Choroid plexus epithelial cell (primary cell): ENCODE measurements around the gene NEDD4L.

Source experiments
- DNase-seq: peaks from one replicate; pipeline ENCODE4 v3.0.0-alpha.2; 2010; ENCODE audit warnings: low read depth
- H3K4me3 ChIP-seq: 2 replicates; pipeline ENCODE4 v1.5.1; 2011; ENCODE audit warnings: low read depth, mild to moderate bottlenecking, control low read depth, low read length, moderate library complexity
- CTCF ChIP-seq: conservative IDR thresholded peaks from 2 replicates; pipeline ENCODE4 v1.5.1; 2011; ENCODE audit warnings: low read depth, mild to moderate bottlenecking, control low read depth, inconsistent platforms, low read length, moderate library complexity

NEDD4L gene

GRCh38 chr18:58174285-58174684 lies 130.3 kb downstream of the NEDD4L start:
- no peak for DNase-seq
- no peak for TF ChIP-seq CTCF
- H3K4me3 ChIP-seq, result no peak overlapping the region

- no peak overlapping the region for H3K4me3 ChIP-seq
- TF ChIP-seq CTCF, result no peak
- no peak for DNase-seq
Measured at GRCh38 chr18:58175122-58175785, 131.2 kb downstream of the NEDD4L start.

GRCh38 chr18:58175786-58176176 lies 131.8 kb downstream of the NEDD4L start:
- TF ChIP-seq CTCF, result no peak
- DNase-seq, result no peak

GRCh38 chr18:58177004-58177717 lies 133.1 kb downstream of the NEDD4L start:
- no peak for TF ChIP-seq CTCF
- peak; percentile 95 for DNase-seq
- H3K4me3 ChIP-seq, result no peak overlapping the region

More at GRCh38 chr18:58175786-58176176, 131.8 kb downstream of the NEDD4L start:
- H3K4me3 ChIP-seq, result no peak overlapping the region

- TF ChIP-seq CTCF, result no peak
- H3K4me3 ChIP-seq, result no peak overlapping the region
- no peak for DNase-seq
Measured at GRCh38 chr18:58177896-58178470, 134.0 kb downstream of the NEDD4L start.

GRCh38 chr18:58178511-58178910 lies 134.5 kb downstream of the NEDD4L start:
- TF ChIP-seq CTCF, result no peak
- DNase-seq, result no peak
- no peak overlapping the region for H3K4me3 ChIP-seq
